Neutrophil (primary cell): ENCODE measurements around the gene ALOX15B.
A peak's percentile ranks its signal among the peaks of the same experiment; 100 is the strongest.

ENCODE experiments used
- H3K27ac ChIP-seq: fragments of 200-600 bp; sonication (generic); 2 replicates; pipeline ENCODE4 v1.5.1; 2016; ENCODE audit warnings: mild to moderate bottlenecking, moderate library complexity
- H3K27me3 ChIP-seq: fragments of 200-600 bp; sonication (generic); 2 replicates; pipeline ENCODE4 v1.6.0; 2016; ENCODE audit warnings: mild to moderate bottlenecking
- H3K36me3 ChIP-seq: fragments of 200-600 bp; sonication (generic); 2 replicates; pipeline ENCODE4 v1.5.1; 2017
- H3K4me1 ChIP-seq, 2 experiments: fragments of 200-600 bp in 1 of 2; sonication (generic) in 1 of 2; 1 replicate in 1 of 2; 2 replicates in 1 of 2; pipeline versions ENCODE4 v1.5.1 to v1.6.1; 2013 to 2016; ENCODE audit warnings: low read depth in 1 of 2, low read length in 1 of 2, mild to moderate bottlenecking in 1 of 2, moderate library complexity in 1 of 2; ENCODE audit not compliant: control insufficient read depth in 1 of 2, insufficient read depth in 1 of 2
- H3K4me3 ChIP-seq, 2 experiments: fragments of 200-600 bp in 1 of 2; sonication (generic) in 1 of 2; 1 replicate in 1 of 2; 2 replicates in 1 of 2; pipeline ENCODE4 v1.5.1; 2013 to 2016; ENCODE audit warnings: low read depth in 1 of 2, low read length in 1 of 2, mild to moderate bottlenecking in 1 of 2, moderate library complexity in 1 of 2
- H3K9me3 ChIP-seq: fragments of 200-600 bp; sonication (generic); 2 replicates; pipeline ENCODE4 v1.5.1; 2016
- CTCF ChIP-seq: fragments of 200-600 bp; sonication (generic); IDR thresholded peaks from 2 replicates; pipeline ENCODE4 v1.5.1; 2016; ENCODE audit warnings: antibody characterized with exemption

ALOX15B gene

DNA sequence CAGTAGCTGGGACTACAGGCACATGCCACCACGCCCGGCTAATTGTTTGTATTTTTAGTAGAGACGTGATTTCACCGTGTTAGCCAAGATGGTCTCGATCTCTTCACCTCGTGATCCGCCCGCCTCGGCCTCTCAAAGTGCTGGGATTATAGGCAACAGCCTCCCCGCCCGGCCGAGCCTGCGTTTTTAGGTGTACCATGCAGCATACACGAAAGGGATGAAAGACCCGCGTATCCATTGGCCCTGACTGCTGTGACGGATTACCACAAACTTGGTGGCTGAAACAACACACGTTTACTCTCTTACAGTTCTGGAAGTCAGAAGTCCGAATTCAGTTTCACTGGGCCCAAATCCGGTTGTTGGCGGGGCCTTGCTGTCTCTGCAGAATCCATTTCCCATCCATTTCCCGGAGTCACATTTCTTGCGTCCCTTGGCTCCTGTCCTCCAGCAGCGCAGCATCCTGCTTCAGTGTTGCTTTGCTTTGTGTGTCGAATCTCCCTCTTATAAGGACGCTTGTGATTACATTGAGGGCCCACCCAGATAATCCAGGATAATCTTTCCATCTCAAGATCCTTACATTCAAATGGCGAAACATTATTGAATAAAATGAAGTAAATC lies 44.8 kb upstream of the ALOX15B start:
- H3K4me1 ChIP-seq = peaks cover 12 to 18% of the 10 kb centered on the region in 2 experiments
- H3K36me3 ChIP-seq = no peaks in the 10 kb centered on the region
- no peaks in the 10 kb centered on the region for H3K9me3 ChIP-seq
- peaks cover 27% of the 10 kb centered on the region for H3K27me3 ChIP-seq
- no peak overlapping the region for H3K4me3 ChIP-seq
- TF ChIP-seq CTCF = no peak
- H3K27ac ChIP-seq = no peak overlapping the region

- TF ChIP-seq CTCF = no peak
- Histone ChIP-seq H3K36me3 (no peaks in the 10 kb centered on the region), H3K9me3 (no peaks in the 10 kb centered on the region), H3K4me1 (peaks cover 0 to 2% of the 10 kb centered on the region in 2 experiments), H3K27ac (no peak overlapping the region), H3K4me3 (no peak overlapping the region), H3K27me3 (peaks cover 41% of the 10 kb centered on the region)
These were observed 43.1 kb upstream of the ALOX15B start for GRCh38 chr17:7995724-7996123.

DNA sequence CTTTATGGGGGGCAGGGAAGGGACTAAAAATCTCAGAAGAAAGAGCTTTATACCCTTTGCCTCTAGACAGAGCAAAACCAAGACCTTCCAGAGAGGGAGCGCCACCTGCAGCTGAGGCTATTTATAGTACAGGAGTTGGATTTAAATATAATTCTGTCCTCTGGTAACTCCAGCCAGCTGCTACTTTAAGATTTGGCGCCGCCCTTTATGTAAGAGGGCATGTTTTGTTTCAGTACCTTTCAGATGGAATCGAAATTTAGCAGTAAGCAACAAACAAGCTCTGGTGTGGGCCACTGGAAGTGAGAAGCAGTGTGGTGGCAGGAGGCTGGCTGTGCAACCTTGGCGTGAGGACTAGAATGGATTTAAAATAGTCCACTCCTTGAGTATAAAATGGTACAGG lies 41.7 kb upstream of the ALOX15B start:
- H3K27me3 ChIP-seq = peaks cover 55% of the 10 kb centered on the region
- H3K27ac ChIP-seq = no peak overlapping the region
- H3K9me3 ChIP-seq = no peaks in the 10 kb centered on the region
- no peak overlapping the region for H3K4me3 ChIP-seq
- peaks cover 5% of the 10 kb centered on the region in 2 experiments for H3K4me1 ChIP-seq
- TF ChIP-seq CTCF = no peak
- H3K36me3 ChIP-seq = no peaks in the 10 kb centered on the region

DNA sequence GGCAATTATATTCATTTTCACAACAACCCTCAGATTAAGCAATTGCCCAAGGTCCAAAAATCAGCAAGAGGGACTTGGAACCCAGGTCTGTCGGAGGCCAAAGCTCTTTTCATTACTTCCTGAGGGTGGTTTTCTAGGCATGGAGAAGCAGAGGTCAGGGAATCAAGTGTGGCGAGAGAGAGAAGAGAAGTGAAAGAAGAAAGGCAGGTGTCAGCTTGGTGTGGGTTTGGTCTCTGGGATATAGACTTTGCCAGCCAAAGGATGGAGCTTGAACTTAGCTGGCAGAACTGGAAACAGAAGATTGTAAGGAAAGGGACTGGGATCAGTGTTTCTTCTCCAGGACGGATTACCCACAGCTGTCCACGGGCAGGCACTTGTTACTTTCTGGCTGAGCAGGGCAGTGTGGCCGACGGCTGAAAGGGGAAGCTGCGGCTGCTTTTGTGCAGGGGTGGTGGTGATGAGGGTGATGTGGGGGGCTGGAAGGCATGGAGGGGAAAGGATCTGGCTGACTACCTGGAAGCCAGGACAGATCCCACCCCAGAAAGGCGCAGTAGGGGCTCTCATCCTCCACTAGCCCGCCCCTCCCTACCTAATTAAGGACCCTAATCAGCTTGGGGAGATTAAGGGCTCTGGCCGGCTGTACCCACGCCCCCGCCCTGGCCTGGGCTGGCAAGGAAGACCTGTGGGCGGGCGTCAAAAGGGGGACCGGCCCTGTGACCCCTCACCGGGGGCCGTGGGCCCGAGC lies 36.7 kb upstream of the ALOX15B start, which contains the start of gene GUCY2D:
Gene GUCY2D, plus strand, starts transcription at position 640 of the 745 bp plus-strand sequence. CDS start 433 bp downstream, outside the sequence.
- no peak for TF ChIP-seq CTCF
- Histone ChIP-seq H3K36me3 (no peaks in the 10 kb centered on the region), H3K9me3 (no peaks in the 10 kb centered on the region), H3K4me3 (peak within 1 kb of the TSS; percentile 31 to 54), H3K27me3 (peaks cover 94% of the 10 kb centered on the region), H3K4me1 (peaks cover 8 to 14% of the 10 kb centered on the region in 2 experiments), H3K27ac (peak within 1 kb of the TSS; percentile 2)

- H3K27me3 ChIP-seq = peaks cover 90% of the 10 kb centered on the region
- no peaks in the 10 kb centered on the region for H3K36me3 ChIP-seq
- peaks cover 8 to 14% of the 10 kb centered on the region in 2 experiments for H3K4me1 ChIP-seq
- no peak overlapping the region for H3K27ac ChIP-seq
- no peak for TF ChIP-seq CTCF
- H3K4me3 ChIP-seq = peak overlapping the region; percentile 31 to 54
- no peaks in the 10 kb centered on the region for H3K9me3 ChIP-seq
These were observed 35.9 kb upstream of the ALOX15B start for GRCh38 chr17:8002721-8003593.
